HG03442 (cell line): ENCODE results near the gene EML4.
"Not testable (repeated sequence)": the region's sequence is repeated elsewhere in the genome, so short reads cannot be mapped to it uniquely, and the experiment has no call there.

Source experiments
- ATAC-seq: cut with Tn5 transposase; IDR thresholded peaks from one replicate; pipeline ENCODE4 v1.9.1; 2021; ENCODE audit warnings: mild to moderate bottlenecking, moderate library complexity; ENCODE audit not compliant: unreplicated experiment

The EML4 gene

GRCh38 chr2:42346856-42347255, 177.7 kb downstream of the EML4 start:
- ATAC-seq, result not testable (repeated sequence)

- ATAC-seq, result not testable (repeated sequence)
These were observed 178.4 kb downstream of the EML4 start for GRCh38 chr2:42347518-42347917.

GRCh38 chr2:42348113-42348805, 179.1 kb downstream of the EML4 start:
- no peak for ATAC-seq

DNA sequence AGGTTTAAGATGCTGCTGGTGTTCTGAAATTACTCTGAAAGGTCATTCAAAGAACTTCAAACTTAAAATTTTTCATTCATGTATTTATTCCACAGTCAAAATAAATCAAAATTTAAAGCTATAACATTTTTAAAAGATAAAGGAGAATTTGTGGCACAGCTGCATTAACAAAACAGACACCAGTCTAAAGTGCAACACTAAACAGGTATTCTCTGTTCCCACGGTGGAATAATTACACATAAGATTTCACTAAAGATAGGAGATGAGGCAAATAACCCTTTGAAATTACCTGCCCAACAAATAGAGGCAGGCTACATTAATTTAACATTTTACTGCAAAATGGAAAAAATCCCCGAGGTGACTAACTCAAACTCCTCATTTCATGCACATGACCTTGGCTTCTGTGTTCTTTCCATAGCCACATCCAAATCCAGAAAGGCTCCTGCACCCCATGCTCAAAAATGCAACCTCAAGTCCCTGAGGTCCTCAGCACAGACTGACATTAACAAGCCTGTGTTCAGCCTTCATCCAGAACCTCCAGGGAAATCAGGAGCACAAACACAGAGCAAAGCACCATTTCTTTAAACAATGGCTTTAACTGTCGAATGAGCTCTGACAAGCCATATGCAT, 181.4 kb downstream of the EML4 start:
- ATAC-seq, result no peak

- no peak for ATAC-seq
These were observed 182.7 kb downstream of the EML4 start for GRCh38 chr2:42351864-42352263.

GRCh38 chr2:42353792-42354429, 184.8 kb downstream of the EML4 start:
- ATAC-seq, result no peak

DNA sequence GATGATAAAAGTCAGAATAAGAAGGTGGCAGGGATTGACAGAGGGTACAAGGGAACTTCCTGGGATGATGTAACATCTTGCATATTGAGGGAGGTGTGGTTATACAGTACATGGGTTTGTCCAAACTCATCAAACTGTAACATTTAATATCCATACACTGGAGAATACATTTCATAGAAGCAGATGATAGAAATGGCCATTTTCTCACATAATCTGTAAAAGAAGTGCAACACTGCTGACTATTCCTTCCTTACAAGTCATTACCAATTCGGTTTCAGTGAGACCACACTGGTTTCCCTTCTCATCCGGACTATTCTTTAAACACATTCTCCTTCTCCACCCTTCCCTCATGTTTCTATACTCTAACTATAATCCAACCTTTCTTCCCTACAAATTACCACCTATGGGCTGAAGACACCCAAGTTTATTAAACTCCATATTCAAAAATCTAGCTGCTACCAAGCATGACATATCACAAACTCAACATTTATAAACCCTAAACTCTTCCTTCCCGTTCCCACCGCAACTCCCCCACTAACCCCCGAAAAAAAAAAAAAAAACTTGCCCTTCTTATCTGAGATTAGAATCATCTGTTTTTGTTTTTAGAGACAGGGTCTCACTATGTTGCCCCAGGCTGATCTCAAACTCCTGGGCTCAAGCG, 190.3 kb downstream of the EML4 start:
- no peak for ATAC-seq

DNA sequence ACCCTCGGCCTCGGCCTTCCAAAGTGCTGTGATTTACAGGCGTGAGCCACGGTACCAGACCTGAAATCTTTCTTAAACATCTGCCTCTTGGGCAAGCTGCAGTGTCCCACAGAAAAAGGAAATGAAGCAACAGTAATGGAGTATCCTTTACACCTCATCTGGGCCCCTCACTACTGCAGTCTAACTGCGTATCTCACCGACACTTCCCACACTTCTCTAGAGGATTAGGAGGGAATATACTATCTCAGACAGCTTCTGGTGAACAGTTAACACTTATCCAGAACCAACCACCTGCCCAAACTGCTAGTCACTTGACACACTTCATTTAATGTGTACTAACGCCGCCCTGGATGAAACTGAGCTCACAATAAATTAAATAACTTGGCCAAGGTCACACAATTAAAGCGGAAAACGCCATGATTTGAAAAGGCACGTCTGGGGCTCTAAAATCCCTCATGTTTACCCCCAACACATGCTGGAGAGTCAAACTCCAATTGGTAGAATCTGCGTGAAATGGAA, 190.9 kb downstream of the EML4 start:
- ATAC-seq, result no peak

GRCh38 chr2:42360493-42360889, 191.3 kb downstream of the EML4 start:
- no peak for ATAC-seq

DNA sequence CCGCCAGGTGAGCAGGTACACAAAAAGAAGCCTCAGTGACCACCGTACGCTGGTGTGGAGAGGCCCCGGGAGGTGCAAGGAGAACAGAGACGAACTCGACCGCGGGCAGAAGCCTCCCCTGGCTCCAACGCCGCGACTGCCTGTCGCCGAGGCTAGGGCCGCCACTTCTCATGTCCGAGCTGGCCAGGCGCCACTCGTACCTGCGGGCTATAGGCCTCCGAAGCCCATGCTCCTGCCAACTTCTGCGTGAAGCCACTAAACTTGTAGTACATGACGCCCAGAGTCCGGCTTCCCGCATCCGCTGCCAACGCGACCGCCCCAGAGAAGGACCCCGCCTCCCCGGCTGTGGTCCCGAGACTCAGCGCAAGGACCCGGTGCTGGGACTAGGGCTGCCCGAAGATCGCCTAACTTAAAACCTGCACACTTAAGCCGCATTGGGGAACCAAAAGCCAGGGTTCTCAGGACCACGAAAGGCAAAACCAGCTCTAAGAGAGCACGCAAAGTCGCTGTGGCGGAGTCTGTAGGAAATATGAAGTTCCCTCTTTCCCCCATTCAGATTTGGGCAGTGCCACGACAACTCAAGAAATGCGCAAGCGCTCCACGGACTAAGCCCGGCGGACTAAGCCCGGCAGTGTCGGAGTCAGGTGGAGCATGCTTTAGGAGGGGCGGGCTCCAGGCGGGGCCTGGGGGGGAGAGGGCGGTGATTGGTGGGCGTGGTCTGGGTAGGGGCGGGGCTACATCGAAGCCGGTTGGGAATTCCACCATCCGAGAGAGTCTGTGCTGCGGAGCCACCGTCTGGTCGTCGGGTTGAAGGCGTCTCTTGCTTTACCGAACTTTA, 192.0 kb downstream of the EML4 start, which contains the start of gene COX7A2L:
COX7A2L (minus strand) TSS at position 328 of the 838 bp plus-strand sequence; CDS start at position 272, 56 bp downstream.
- peak; percentile 88 for ATAC-seq

DNA sequence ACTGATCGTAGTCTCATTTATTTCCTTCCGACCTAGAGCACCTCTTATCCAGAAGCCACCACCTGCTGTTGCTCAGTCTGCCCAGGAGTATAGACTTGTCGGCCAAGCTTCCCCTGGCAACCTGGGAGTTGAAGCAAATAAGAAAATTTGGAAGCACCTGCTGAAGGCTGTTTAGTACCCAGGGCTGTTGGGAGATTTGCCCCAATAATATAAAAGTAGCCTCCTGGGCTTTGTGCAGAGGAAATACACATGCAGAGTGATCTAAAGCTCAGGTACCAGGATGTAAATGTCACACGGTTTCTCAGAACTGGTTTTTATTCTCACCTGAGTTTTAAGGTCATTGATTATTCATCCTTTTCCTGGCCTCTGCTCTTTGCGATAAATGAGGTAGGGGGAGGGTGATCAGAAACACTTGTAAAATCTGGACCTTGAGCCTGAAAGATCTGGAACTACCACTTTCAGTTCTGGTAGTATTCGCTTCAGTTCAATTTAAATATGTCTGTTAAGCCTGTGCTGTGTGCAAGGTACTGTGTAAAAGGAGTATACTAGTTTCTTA, 192.7 kb downstream of the EML4 start:
- no peak for ATAC-seq

GRCh38 chr2:42363413-42363812, 194.3 kb downstream of the EML4 start:
- ATAC-seq, result no peak

DNA sequence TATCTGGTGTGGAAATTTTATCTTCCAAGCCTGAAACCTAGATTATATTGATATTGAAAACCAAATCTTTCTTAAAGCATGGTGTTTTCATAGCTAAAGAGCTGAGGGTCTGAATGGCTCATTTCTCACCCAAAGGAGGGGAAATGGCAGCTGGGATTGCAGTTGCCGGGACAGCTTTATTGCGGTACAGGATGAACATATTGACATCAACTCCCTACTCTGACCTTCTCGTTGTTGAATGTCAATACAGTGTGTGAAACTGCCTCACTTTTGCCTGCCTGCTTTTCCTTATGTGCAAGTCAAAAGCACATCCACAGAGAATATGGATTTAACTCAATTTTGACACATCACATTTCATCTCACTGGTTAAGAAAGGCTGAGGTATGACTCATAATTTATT, 195.5 kb downstream of the EML4 start:
- no peak for ATAC-seq

DNA sequence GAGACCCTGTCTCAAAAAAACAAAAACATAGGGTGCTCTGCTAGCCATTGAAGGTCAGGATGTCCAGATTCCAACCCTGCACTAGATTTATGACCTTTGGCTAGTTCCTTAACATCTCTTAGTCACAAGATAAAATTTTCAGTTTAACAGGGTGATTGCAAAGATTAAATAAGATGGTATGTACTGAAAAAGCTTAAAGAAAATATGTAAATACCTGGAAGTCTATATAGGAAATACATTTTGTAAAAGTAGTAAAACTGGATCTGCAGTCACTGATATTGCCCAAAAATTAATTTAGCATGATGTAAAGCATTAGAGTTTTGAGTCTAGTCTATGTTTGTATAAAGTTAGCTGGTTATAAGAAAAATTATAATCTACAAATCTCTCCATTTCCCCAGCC, 197.3 kb downstream of the EML4 start:
- ATAC-seq, result no peak

DNA sequence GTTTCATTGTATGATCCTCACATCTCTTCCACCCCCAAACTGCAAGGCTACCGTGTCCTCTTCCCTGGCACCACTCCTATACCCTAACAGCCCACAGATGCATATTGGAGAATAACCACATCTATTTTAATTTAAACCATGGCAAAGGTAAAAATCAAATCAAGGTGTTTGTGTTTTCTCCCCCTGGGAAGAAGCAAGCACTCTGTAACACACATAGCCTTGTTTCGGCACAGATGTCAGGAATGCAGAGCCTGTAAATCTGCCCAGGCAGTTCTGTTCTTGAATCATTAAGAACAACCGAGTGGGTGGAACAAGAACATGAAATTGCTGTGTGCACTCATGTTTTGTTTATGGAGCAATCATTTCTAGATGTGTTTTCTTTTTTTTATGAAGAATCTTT, 198.7 kb downstream of the EML4 start:
- ATAC-seq, result no peak

DNA sequence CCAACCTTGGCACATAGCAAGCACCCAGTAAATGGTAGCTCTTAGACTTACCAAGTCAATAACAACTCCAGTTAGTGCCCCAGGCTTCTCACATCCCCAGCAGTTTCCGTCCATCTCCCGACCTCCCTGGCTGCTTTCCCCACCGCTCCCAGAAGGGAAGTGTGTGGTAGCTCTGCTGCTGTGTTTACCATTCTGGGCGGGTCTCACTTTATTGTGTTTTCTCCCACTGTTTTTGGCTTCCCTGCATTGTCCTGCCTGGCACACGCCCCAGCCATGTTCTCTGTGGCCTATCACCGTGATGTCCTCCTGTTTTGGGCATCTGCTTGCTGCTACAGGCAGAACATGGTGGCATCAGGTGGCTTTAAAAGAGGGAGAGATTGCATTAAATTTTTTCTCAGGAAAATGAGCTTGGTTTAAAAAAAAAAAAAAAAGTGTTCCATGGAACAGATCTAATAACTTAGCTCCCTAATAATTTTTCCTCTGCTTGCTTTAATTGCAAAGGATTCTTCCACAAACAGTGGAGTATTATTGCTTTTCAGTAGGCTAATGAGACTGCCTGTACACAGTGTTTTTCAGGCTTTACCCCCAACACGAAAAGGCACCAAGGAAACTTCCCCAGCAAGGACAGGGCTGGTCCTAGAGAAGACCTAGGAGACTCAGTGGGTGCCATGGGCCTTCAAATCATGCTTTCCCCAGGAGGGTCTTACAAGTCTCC, 199.8 kb downstream of the EML4 start:
- no peak for ATAC-seq

- no peak for ATAC-seq
These were observed 200.5 kb downstream of the EML4 start for GRCh38 chr2:42369532-42370229.

- ATAC-seq, result no peak
These were observed 202.7 kb downstream of the EML4 start for GRCh38 chr2:42371611-42372473.
